CD14-positive monocyte (primary cell): ENCODE results near the gene ZNF497. TPM values are rescaled to one million over a fixed set of nuclear protein-coding genes. Genes with fewer than 3 reads are reported as not detected.

Experiments used
- DNase-seq, 3 donors: peaks; one replicate each; pipeline ENCODE4 v3.0.0-alpha.2; 2011 to 2022
- H2AFZ ChIP-seq: 2 replicates; pipeline ENCODE4 v1.6.0; 2012; ENCODE audit warnings: mild to moderate bottlenecking, low read depth, low read length, inconsistent platforms; ENCODE audit not compliant: insufficient read depth, poor library complexity, severe bottlenecking
- H3K27ac ChIP-seq, 2 donors: 1 replicate in 1 of 2; 2 replicates in 1 of 2; pipeline ENCODE4 v1.5.1; 2012 to 2013; ENCODE audit warnings: low read length in 2 of 2, control low read depth in 1 of 2, inconsistent platforms in 1 of 2, low read depth in 1 of 2, mild to moderate bottlenecking in 1 of 2
- H3K27me3 ChIP-seq, 2 donors: one replicate each; pipeline versions ENCODE4 v1.6.0 to v1.6.1; 2011 to 2013; ENCODE audit warnings: low read length in 2 of 2; ENCODE audit not compliant: control insufficient read depth in 2 of 2, insufficient read depth in 2 of 2
- H3K36me3 ChIP-seq, 2 donors: replicated peaks in 1 of 2; 1 replicate in 1 of 2; 2 replicates in 1 of 2; pipeline versions ENCODE4 v1.5.1 to v1.6.1; 2012 to 2013; ENCODE audit warnings: low read length in 2 of 2, control low read depth in 1 of 2, inconsistent platforms in 1 of 2, mild to moderate bottlenecking in 1 of 2; ENCODE audit not compliant: insufficient read depth in 2 of 2, control insufficient read depth in 1 of 2
- H3K4me1 ChIP-seq, 2 donors: 1 replicate in 1 of 2; 2 replicates in 1 of 2; pipeline versions ENCODE4 v1.5.1 to v1.6.1; 2012 to 2013; ENCODE audit warnings: low read length in 2 of 2, control low read depth in 1 of 2, inconsistent platforms in 1 of 2, mild to moderate bottlenecking in 1 of 2, moderate library complexity in 1 of 2; ENCODE audit not compliant: insufficient read depth in 2 of 2, control insufficient read depth in 1 of 2
- H3K4me2 ChIP-seq: replicated peaks from 2 replicates; pipeline ENCODE3; 2012; ENCODE audit warnings: low read length, moderate library complexity, mild to moderate bottlenecking; ENCODE audit not compliant: poor library complexity, severe bottlenecking; ENCODE audit errors: extremely low read depth
- H3K4me3 ChIP-seq, 3 experiments: fragments of 200-600 bp in 1 of 3; sonication (generic) in 1 of 3; replicated peaks in 1 of 3; 1 replicate in 2 of 3; 2 replicates in 1 of 3; pipeline ENCODE4 v1.5.1; 2011 to 2013; ENCODE audit warnings: low read length in 3 of 3, mild to moderate bottlenecking in 3 of 3, control low read depth in 2 of 3, low read depth in 2 of 3, inconsistent platforms in 1 of 3, moderate library complexity in 1 of 3
- H3K79me2 ChIP-seq: 2 replicates; pipeline ENCODE4 v1.6.0; 2012; ENCODE audit warnings: mild to moderate bottlenecking, control low read depth, inconsistent platforms, low read length, moderate library complexity; ENCODE audit not compliant: insufficient read depth
- H3K9ac ChIP-seq: 2 replicates; pipeline ENCODE4 v1.6.0; 2017; ENCODE audit warnings: low read length, mild to moderate bottlenecking; ENCODE audit not compliant: insufficient read depth, poor library complexity, severe bottlenecking
- H3K9me3 ChIP-seq, 2 donors: replicated peaks in 1 of 2; 1 replicate in 1 of 2; 2 replicates in 1 of 2; pipeline versions ENCODE4 v1.5.1 to v1.6.1; 2012 to 2013; ENCODE audit warnings: low read length in 2 of 2, control low read depth in 1 of 2; ENCODE audit not compliant: control insufficient read depth in 1 of 2, insufficient read depth in 1 of 2
- H4K20me1 ChIP-seq: 2 replicates; pipeline ENCODE4 v1.6.0; 2012; ENCODE audit warnings: mild to moderate bottlenecking, low read length, control low read depth, moderate library complexity; ENCODE audit not compliant: insufficient read depth
- H3K27ac Mint-ChIP-seq, 7 donors: one replicate each; pipeline ENCODE4 v1.8.0; 2020; ENCODE audit warnings: mild to moderate bottlenecking in 7 of 7, mixed read lengths in 7 of 7, moderate library complexity in 6 of 7, inconsistent platforms in 2 of 7
- H3K27me3 Mint-ChIP-seq, 3 donors: one replicate each; pipeline ENCODE4 v1.8.0; 2021 to 2022; ENCODE audit warnings: low read depth in 3 of 3, mild to moderate bottlenecking in 3 of 3, mixed read lengths in 3 of 3, moderate library complexity in 3 of 3, inconsistent platforms in 1 of 3
- H3K36me3 Mint-ChIP-seq, 2 donors: one replicate each; pipeline ENCODE4 v1.8.0; 2020; ENCODE audit warnings: mixed read lengths in 2 of 2, inconsistent platforms in 1 of 2, mild to moderate bottlenecking in 1 of 2
- H3K4me1 Mint-ChIP-seq: one replicate; pipeline ENCODE4 v1.8.0; 2020; ENCODE audit warnings: mild to moderate bottlenecking, mixed read lengths
- H3K4me3 Mint-ChIP-seq, 2 donors: one replicate each; pipeline ENCODE4 v1.8.0; 2020; ENCODE audit warnings: mild to moderate bottlenecking in 2 of 2, mixed read lengths in 2 of 2, moderate library complexity in 1 of 2
- H3K9me3 Mint-ChIP-seq, 7 donors: one replicate each; pipeline ENCODE4 v1.8.0; 2020 to 2022; ENCODE audit warnings: mixed read lengths in 7 of 7, mild to moderate bottlenecking in 6 of 7, moderate library complexity in 6 of 7, inconsistent platforms in 2 of 7
- WGBS: methylation state at CpG from one replicate; pipeline ENCODE4 v1.1.5; 2013; ENCODE audit warnings: missing lambda C conversion rate; ENCODE audit not compliant: insufficient coverage; 5-methylcytosine and 5-hydroxymethylcytosine counted together
- intact Hi-C, 2 donors: fragments of 100-400 bp; cut with micrococcal nuclease; formaldehyde crosslinking; loops; one replicate each; pipeline versions ENCODE4 v1.15.0 to v1.15.1; 2023
- polyA plus RNA-seq, 3 donors: library from polyadenylated mRNA; depleted of rRNA in 1 of 3; unstranded in 2 of 3; stranded (reverse) in 1 of 3; fragments of 300-500 nt in 2 of 3; fragments of >200 nt in 1 of 3; fragmentation: Illumina TruSeq in 2 of 3; gene quantifications; 1 replicate in 2 of 3; 2 replicates in 1 of 3; pipeline ENCODE4 v1.2.3, GENCODE V29; 2012 to 2021
- TF ChIP-seq, protein P1 (sequence below): fragments of 200-600 bp; IDR thresholded peaks from one replicate; pipeline ENCODE4 v1.8.0; 2022; ENCODE audit warnings: antibody characterized with exemption, mild to moderate bottlenecking

The ZNF497 gene
- polyA plus RNA-seq, 3 donors: 0.28 to 0.60 (median 0.41) TPM

DNA sequence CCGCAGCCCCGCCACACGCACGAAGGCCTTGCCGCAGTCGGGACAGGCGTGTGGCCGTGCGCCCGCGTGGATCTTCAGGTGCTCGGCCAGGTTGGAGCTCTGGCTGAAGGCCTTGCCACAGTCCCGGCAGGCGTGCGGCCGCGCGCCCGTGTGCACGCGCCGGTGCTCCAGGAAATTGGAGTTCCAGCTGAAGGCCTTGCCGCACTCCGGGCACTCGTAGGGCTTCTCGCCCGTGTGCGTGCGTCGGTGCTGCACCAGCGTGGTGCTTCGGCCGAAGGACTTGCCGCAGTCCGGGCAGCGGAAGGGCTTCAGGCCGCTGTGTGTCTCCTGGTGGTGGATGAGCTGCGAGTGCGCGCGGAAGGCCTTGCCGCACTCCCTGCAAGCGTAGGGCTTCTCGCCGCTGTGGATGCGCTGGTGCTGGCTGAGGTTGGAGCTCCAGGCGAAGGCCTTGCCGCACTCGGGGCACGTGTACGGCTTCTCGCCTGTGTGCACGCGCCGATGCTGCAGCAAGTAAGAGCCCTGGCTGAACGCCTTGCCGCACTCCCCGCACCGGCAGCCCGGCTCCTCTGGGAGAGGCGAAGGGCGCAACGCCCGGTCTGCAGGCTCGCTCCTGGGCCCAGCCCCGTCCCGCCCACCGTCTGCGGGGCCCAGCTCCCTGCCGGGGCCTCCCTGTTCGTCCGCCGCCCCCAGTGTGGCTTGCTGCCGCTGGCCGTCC is 5.6 kb downstream of the ZNF497 start:
- H3K4me1 ChIP-seq: peaks cover 17 to 25% of the 10 kb centered on the region in 2 donors
- peak overlapping the region; percentile 36 for H3K4me2 ChIP-seq
- H3K4me3 Mint-ChIP-seq: peak overlapping the region; percentile 50 to 76
- H3K27ac Mint-ChIP-seq: no peak overlapping the region
- no peaks in the 10 kb centered on the region for H3K36me3 ChIP-seq
- intact Hi-C loops: no loop called here
- peaks cover 0 to 8% of the 10 kb centered on the region in 2 donors for H3K9me3 ChIP-seq
- 42% methylated on average over 73 of the region's 75 CpGs for WGBS
- H3K27ac ChIP-seq: no peak overlapping the region
- peaks cover 26 to 36% (median 35%) of the 10 kb centered on the region in 3 donors for H3K27me3 Mint-ChIP-seq
- no peaks in the 10 kb centered on the region for H3K79me2 ChIP-seq
- no peak overlapping the region for H3K4me3 ChIP-seq
- H3K27me3 ChIP-seq: peaks cover 6 to 31% of the 10 kb centered on the region in 2 donors
- H4K20me1 ChIP-seq: no peaks in the 10 kb centered on the region
- H3K9ac ChIP-seq: no peak overlapping the region
- H3K4me1 Mint-ChIP-seq: peaks cover 19% of the 10 kb centered on the region
- H2AFZ ChIP-seq: no peak overlapping the region
- no peak for DNase-seq
- H3K36me3 Mint-ChIP-seq: peaks cover under 1 to 1% of the 10 kb centered on the region in 2 donors
- H3K9me3 Mint-ChIP-seq: peaks cover 0 to 15% (median 0%) of the 10 kb centered on the region in 7 donors
- TF ChIP-seq, protein P1, sequence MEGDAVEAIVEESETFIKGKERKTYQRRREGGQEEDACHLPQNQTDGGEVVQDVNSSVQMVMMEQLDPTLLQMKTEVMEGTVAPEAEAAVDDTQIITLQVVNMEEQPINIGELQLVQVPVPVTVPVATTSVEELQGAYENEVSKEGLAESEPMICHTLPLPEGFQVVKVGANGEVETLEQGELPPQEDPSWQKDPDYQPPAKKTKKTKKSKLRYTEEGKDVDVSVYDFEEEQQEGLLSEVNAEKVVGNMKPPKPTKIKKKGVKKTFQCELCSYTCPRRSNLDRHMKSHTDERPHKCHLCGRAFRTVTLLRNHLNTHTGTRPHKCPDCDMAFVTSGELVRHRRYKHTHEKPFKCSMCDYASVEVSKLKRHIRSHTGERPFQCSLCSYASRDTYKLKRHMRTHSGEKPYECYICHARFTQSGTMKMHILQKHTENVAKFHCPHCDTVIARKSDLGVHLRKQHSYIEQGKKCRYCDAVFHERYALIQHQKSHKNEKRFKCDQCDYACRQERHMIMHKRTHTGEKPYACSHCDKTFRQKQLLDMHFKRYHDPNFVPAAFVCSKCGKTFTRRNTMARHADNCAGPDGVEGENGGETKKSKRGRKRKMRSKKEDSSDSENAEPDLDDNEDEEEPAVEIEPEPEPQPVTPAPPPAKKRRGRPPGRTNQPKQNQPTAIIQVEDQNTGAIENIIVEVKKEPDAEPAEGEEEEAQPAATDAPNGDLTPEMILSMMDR: no peak

- intact Hi-C loops: no loop called here
- Histone ChIP-seq H3K9ac (no peak overlapping the region), H3K4me3 (no peak overlapping the region), H3K9me3 (peaks cover 0 to 8% of the 10 kb centered on the region in 2 donors), H3K4me2 (peak overlapping the region; percentile 36), H3K36me3 (no peaks in the 10 kb centered on the region), H3K27me3 (peaks cover 6 to 31% of the 10 kb centered on the region in 2 donors), H4K20me1 (no peaks in the 10 kb centered on the region), H3K27ac (no peak overlapping the region), H3K79me2 (no peaks in the 10 kb centered on the region), H2AFZ (no peak overlapping the region), H3K4me1 (peaks cover 11 to 17% of the 10 kb centered on the region in 2 donors)
- Mint-ChIP-seq H3K4me1 (peaks cover 14% of the 10 kb centered on the region), H3K27me3 (peaks cover 26 to 40% (median 33%) of the 10 kb centered on the region in 3 donors), H3K9me3 (peaks cover 0 to 17% (median 0%) of the 10 kb centered on the region in 7 donors), H3K4me3 (peak overlapping the region; percentile 50 to 76), H3K36me3 (peaks cover 2 to 7% of the 10 kb centered on the region in 2 donors), H3K27ac (no peak overlapping the region)
- WGBS: 12% methylated on average over 94 of the region's 94 CpGs
- DNase-seq: no peak
- TF ChIP-seq, protein P1: no peak
These were observed 6.4 kb downstream of the ZNF497 start for GRCh38 chr19:58355908-58356765.
